A673 (cell line): Measurements from ENCODE around the gene MAOB. TPM values are rescaled to one million over a fixed set of nuclear protein-coding genes. Genes with fewer than 3 reads are reported as not detected.
A peak's percentile ranks its signal among the peaks of the same experiment; 100 is the strongest.

Source experiments
- BruUV-seq: library from RNA; stranded (reverse); fragments of 400-500 nt; replicated peaks from 2 replicates; lab custom pipeline; 2021; lab: Mats Ljungman, UMichigan
- CTCF ChIA-PET: fragments of 300-600 bp; sonication (Branson Sonifier 250); formaldehyde crosslinking; loops from one replicate; lab custom pipeline; 2022; ENCODE audit warnings: antibody characterized with exemption; lab: Charles Lee
- POLR2A ChIA-PET: fragments of 300-600 bp; sonication (Branson Sonifier 250); formaldehyde crosslinking; loops from one replicate; lab custom pipeline; 2022; ENCODE audit warnings: antibody characterized with exemption; ENCODE audit not compliant: low non-redundant PET; lab: Charles Lee
- DNase-seq: peaks from one replicate; pipeline ENCODE4 v3.0.0-alpha.2; 2015; ENCODE audit warnings: low spot score
- H3K27ac ChIP-seq: fragments of 200-600 bp; sonication (generic); 2 replicates; pipeline ENCODE4 v1.5.1; 2016; ENCODE audit warnings: mixed run types, low read depth, mild to moderate bottlenecking, mixed read lengths, antibody characterized with exemption, low read length; ENCODE audit not compliant: poor library complexity, severe bottlenecking
- H3K27me3 ChIP-seq: fragments of 200-600 bp; sonication (generic); replicated peaks from 2 replicates; pipeline ENCODE4 v1.6.1; 2017; ENCODE audit warnings: mixed run types, low read depth, mild to moderate bottlenecking, mixed read lengths, antibody characterized with exemption, low read length; ENCODE audit not compliant: insufficient read depth, poor library complexity
- H3K36me3 ChIP-seq: fragments of 200-600 bp; sonication (generic); 2 replicates; pipeline ENCODE4 v1.6.1; 2016; ENCODE audit warnings: mixed run types, mild to moderate bottlenecking, mixed read lengths, antibody characterized with exemption, low read length; ENCODE audit not compliant: insufficient read depth, poor library complexity, severe bottlenecking
- H3K4me1 ChIP-seq: fragments of 200-600 bp; sonication (generic); 2 replicates; pipeline ENCODE4 v1.6.1; 2017; ENCODE audit warnings: mixed run types, mild to moderate bottlenecking, mixed read lengths, antibody characterized with exemption, low read length; ENCODE audit not compliant: insufficient read depth, poor library complexity, severe bottlenecking
- H3K4me3 ChIP-seq: fragments of 200-600 bp; sonication (generic); 2 replicates; pipeline ENCODE4 v1.5.1; 2016; ENCODE audit warnings: low read depth, mixed run types, mild to moderate bottlenecking, mixed read lengths, low read length; ENCODE audit not compliant: poor library complexity, severe bottlenecking
- H3K9me3 ChIP-seq: fragments of 200-600 bp; sonication (generic); 2 replicates; pipeline ENCODE4 v1.6.1; 2016; ENCODE audit warnings: mixed run types, low read depth, mild to moderate bottlenecking, mixed read lengths, antibody characterized with exemption, low read length; ENCODE audit not compliant: poor library complexity, severe bottlenecking
- CTCF ChIP-seq: fragments of 300-800, 200-600 bp; sonication (generic); conservative IDR thresholded peaks from 2 replicates; pipeline ENCODE4 v1.5.1; 2017; ENCODE audit warnings: low read depth, mild to moderate bottlenecking, antibody characterized with exemption, low read length, moderate library complexity, mixed read lengths
- EZH2 ChIP-seq: fragments of 200-600 bp; sonication (generic); IDR thresholded peaks from 2 replicates; pipeline ENCODE4 v1.6.1; 2017; ENCODE audit warnings: borderline replicate concordance, low read depth, mild to moderate bottlenecking, mixed read lengths, antibody characterized with exemption, low read length; ENCODE audit not compliant: poor library complexity, severe bottlenecking
- intact Hi-C: fragments of 100-400 bp; cut with micrococcal nuclease; formaldehyde crosslinking; loops from one replicate; pipeline ENCODE4 v1.10.0; 2022; ENCODE audit not compliant: unreplicated experiment
- total RNA-seq: library from RNA; stranded (reverse); gene quantifications from 2 replicates; pipeline ENCODE4 v1.2.3, GENCODE V29; 2021

The MAOB gene
- total RNA-seq, 1 experiment from 2014 or later = not detected

- TF ChIP-seq CTCF (no peak), EZH2 (no peak)
- no peaks in the 10 kb centered on the region for H3K9me3 ChIP-seq
- CTCF ChIA-PET = no interaction called here
- no peak overlapping the region for H3K27ac ChIP-seq
- intact Hi-C loops = no loop called here
- no peaks in the 10 kb centered on the region for H3K4me1 ChIP-seq
- no peaks in the 10 kb centered on the region for H3K36me3 ChIP-seq
- H3K27me3 ChIP-seq = no peaks in the 10 kb centered on the region
- POLR2A ChIA-PET = no interaction called here
- BruUV-seq = no TSS peak
- no peak overlapping the region for H3K4me3 ChIP-seq
- DNase-seq = no peak
Observed at GRCh38 chrX:43815209-43815608, 67.0 kb downstream of the MAOB start.

- intact Hi-C loops = no loop called here
- no TSS peak for BruUV-seq
- no peak overlapping the region for H3K27ac ChIP-seq
- CTCF ChIA-PET = interaction anchor here (0.5 kb wide), 1 partner anchor 22 kb away, joined by 3 read pairs; no protein-coding TSS in a partner anchor
- no peaks in the 10 kb centered on the region for H3K4me1 ChIP-seq
- no peak for TF ChIP-seq EZH2
- peak; percentile 46 for TF ChIP-seq CTCF
- H3K4me3 ChIP-seq = no peak overlapping the region
- POLR2A ChIA-PET = no interaction called here
- H3K9me3 ChIP-seq = no peaks in the 10 kb centered on the region
- no peaks in the 10 kb centered on the region for H3K27me3 ChIP-seq
- no peaks in the 10 kb centered on the region for H3K36me3 ChIP-seq
- DNase-seq = peak; percentile 52
Observed at GRCh38 chrX:43813898-43814297, 68.4 kb downstream of the MAOB start.

GRCh38 chrX:43813319-43813718 lies 68.9 kb downstream of the MAOB start:
- Histone ChIP-seq H3K36me3 (no peaks in the 10 kb centered on the region), H3K9me3 (no peaks in the 10 kb centered on the region), H3K27ac (no peak overlapping the region), H3K27me3 (no peaks in the 10 kb centered on the region), H3K4me1 (no peaks in the 10 kb centered on the region), H3K4me3 (no peak overlapping the region)
- ChIA-PET POLR2A (no interaction called here), CTCF (interaction anchor here (0.6 kb wide), 1 partner anchor 42 kb away, joined by 3 read pairs; no protein-coding TSS in a partner anchor)
- BruUV-seq = no TSS peak
- DNase-seq = no peak
- TF ChIP-seq CTCF (no peak), EZH2 (no peak)
- intact Hi-C loops = no loop called here
